SK-N-SH treated with all-trans-retinoic acid at 6 μM for 48 hours (cell line): Measurements from ENCODE around the gene CELA3A.

Experiments
- CREB5 ChIP-seq: fragments of 250-450 bp; sonication (Bioruptor Pico); IDR thresholded peaks from 2 replicates; pipeline ENCODE4 v1.5.1; 2020; ENCODE audit warnings: low read depth, mild to moderate bottlenecking, moderate library complexity
- ESRRG ChIP-seq: fragments of 250-450 bp; sonication (Bioruptor Pico); IDR thresholded peaks from 2 replicates; pipeline ENCODE4 v1.6.1; 2021; ENCODE audit warnings: mild to moderate bottlenecking
- OSR1 ChIP-seq: fragments of 250-450 bp; sonication (Bioruptor Pico); IDR thresholded peaks from 2 replicates; pipeline ENCODE4 v1.8.0; 2022; ENCODE audit warnings: moderate library complexity, mild to moderate bottlenecking, inconsistent platforms
- PATZ1 ChIP-seq: fragments of 250-450 bp; sonication (Bioruptor Pico); IDR thresholded peaks from 2 replicates; pipeline ENCODE4 v1.8.0; 2020; ENCODE audit warnings: mild to moderate bottlenecking, moderate library complexity, borderline replicate concordance
- PPARA ChIP-seq: fragments of 250-450 bp; sonication (Bioruptor Pico); IDR thresholded peaks from 2 replicates; pipeline ENCODE4 v1.5.0; 2020; ENCODE audit warnings: mild to moderate bottlenecking, borderline replicate concordance
- ZNF8 ChIP-seq: fragments of 450-650 bp; formaldehyde crosslinking; IDR thresholded peaks from 2 replicates; pipeline ENCODE4 v1.5.0; 2020; ENCODE audit warnings: mild to moderate bottlenecking, moderate library complexity

GRCh38 chr1:21966247-21967000 is 35.0 kb upstream of the CELA3A start:
- TF ChIP-seq PPARA (no peak), PATZ1 (CRISPR knock-in tag) (no peak), ESRRG (CRISPR knock-in tag) (no peak), OSR1 (no peak), CREB5 (CRISPR knock-in tag) (no peak), ZNF8 (CRISPR knock-in tag) (no peak)
